HG02870 (cell line): ENCODE data around the gene BEX4.
"Not testable (repeated sequence)": the region's sequence is repeated elsewhere in the genome, so short reads cannot be mapped to it uniquely, and the experiment has no call there.

Experiments used
- ATAC-seq: cut with Tn5 transposase; IDR thresholded peaks from one replicate; pipeline ENCODE4 v1.9.1; 2021; ENCODE audit warnings: mild to moderate bottlenecking, moderate library complexity; ENCODE audit not compliant: unreplicated experiment

The BEX4 gene

GRCh38 chrX:103214870-103215424, at the start of gene BEX4:
Gene BEX4, plus strand, starts transcription at chrX:103215108. Its CDS starts 1,046 bp downstream, at chrX:103216154.
- ATAC-seq: peak; percentile 91

- no peak for ATAC-seq
Measured at GRCh38 chrX:103170216-103170615, 44.7 kb upstream of the BEX4 start.

- no peak for ATAC-seq
Measured at GRCh38 chrX:103171353-103171752, 43.6 kb upstream of the BEX4 start.

GRCh38 chrX:103175256-103175655, 39.7 kb upstream of the BEX4 start:
- ATAC-seq: not testable (repeated sequence)

- peak; percentile 83 for ATAC-seq
Measured at GRCh38 chrX:103175944-103176753, 38.8 kb upstream of the BEX4 start.

- no peak for ATAC-seq
Measured at GRCh38 chrX:103177556-103177955, 37.4 kb upstream of the BEX4 start.

GRCh38 chrX:103183912-103184311, 31.0 kb upstream of the BEX4 start:
- no peak for ATAC-seq

GRCh38 chrX:103187953-103188475, 26.9 kb upstream of the BEX4 start:
- ATAC-seq: no peak

- ATAC-seq: no peak
Measured at GRCh38 chrX:103197721-103198306, 17.1 kb upstream of the BEX4 start.

GRCh38 chrX:103198668-103199067, 16.2 kb upstream of the BEX4 start:
- ATAC-seq: not testable (repeated sequence)

GRCh38 chrX:103201041-103201440, 13.9 kb upstream of the BEX4 start:
- ATAC-seq: no peak

GRCh38 chrX:103210056-103210455, 4.9 kb upstream of the BEX4 start:
- ATAC-seq: no peak

- peak; percentile 37 for ATAC-seq
Measured at GRCh38 chrX:103211012-103211715, 3.7 kb upstream of the BEX4 start.

- ATAC-seq: no peak
Measured at GRCh38 chrX:103212749-103213457, 2.0 kb upstream of the BEX4 start.

GRCh38 chrX:103215425-103215991, 600 bp downstream of the BEX4 start:
- peak; percentile 13 for ATAC-seq

- no peak for ATAC-seq
Measured at GRCh38 chrX:103220511-103221323, 5.8 kb downstream of the BEX4 start.

- not testable (repeated sequence) for ATAC-seq
Measured at GRCh38 chrX:103225918-103226317, 11.0 kb downstream of the BEX4 start.

- ATAC-seq: no peak
Measured at GRCh38 chrX:103233263-103233662, 18.4 kb downstream of the BEX4 start.

- ATAC-seq: no peak
Measured at GRCh38 chrX:103234869-103235268, 20.0 kb downstream of the BEX4 start.
